VCaP (cell line): ENCODE results near the gene NAA10.

Experiments used
- H3K27ac ChIP-seq: fragments of 450-650 bp; 2 replicates; pipeline ENCODE4 v1.5.1; 2017
- TF ChIP-seq, protein P1 (sequence below): fragments of 450-650 bp; conservative IDR thresholded peaks from 2 replicates; pipeline ENCODE4 v1.5.1; 2017; ENCODE audit warnings: mild to moderate bottlenecking, moderate library complexity

NAA10 gene

GRCh38 chrX:153886915-153887314 is 47.9 kb downstream of the NAA10 start:
- no peak overlapping the region for H3K27ac ChIP-seq
- TF ChIP-seq, protein P1, sequence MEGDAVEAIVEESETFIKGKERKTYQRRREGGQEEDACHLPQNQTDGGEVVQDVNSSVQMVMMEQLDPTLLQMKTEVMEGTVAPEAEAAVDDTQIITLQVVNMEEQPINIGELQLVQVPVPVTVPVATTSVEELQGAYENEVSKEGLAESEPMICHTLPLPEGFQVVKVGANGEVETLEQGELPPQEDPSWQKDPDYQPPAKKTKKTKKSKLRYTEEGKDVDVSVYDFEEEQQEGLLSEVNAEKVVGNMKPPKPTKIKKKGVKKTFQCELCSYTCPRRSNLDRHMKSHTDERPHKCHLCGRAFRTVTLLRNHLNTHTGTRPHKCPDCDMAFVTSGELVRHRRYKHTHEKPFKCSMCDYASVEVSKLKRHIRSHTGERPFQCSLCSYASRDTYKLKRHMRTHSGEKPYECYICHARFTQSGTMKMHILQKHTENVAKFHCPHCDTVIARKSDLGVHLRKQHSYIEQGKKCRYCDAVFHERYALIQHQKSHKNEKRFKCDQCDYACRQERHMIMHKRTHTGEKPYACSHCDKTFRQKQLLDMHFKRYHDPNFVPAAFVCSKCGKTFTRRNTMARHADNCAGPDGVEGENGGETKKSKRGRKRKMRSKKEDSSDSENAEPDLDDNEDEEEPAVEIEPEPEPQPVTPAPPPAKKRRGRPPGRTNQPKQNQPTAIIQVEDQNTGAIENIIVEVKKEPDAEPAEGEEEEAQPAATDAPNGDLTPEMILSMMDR, result no peak

DNA sequence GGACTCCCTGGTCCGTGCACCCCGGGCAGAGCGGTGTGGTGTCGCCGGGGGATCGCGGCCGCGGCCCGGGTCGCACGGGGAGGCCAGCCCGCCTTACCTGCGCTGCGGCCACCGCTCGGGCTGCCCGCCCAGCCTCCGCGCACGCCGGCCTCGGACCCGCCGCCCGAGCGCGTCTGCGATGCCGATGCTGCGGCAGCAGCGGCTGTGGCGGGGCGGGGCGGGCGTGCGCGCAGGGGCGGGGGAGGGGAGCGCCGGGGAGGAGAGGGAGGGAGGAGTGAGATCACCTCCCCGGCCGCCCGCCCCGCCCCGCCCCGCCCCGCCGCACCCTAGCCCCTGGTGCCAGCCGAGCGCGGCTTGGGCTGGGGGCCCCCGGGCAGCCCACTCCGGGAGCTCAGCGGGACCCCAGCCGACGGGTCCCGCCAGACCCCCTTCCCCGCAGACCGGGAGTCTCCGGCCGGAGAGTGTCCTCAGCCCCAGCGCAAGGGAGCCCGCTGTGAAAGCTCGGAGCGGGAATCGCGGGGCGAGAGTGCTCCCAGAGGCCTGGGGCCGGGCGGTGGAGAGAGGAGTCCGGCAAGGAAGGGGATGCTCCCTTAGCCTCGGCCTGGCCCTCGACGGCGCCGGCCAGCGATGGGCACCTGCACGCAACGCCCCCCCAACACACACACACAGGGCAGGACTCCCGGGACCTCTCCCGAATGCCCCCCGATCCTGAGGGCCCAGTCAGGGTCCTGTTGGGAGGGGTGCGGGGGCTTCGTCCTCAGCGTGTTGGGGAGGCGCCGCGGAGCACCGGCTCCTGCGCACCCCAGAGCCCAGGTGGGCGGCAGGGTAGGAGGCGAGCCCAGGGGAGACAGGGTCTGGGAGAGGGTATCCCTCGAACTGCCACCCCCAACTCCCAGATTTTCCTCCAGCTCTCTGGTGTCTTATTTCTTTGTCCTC is 48.6 kb downstream of the NAA10 start, which contains the start of gene L1CAM:
L1CAM (minus strand) TSS at position 206 of the 936 bp plus-strand sequence. CDS start 10,337 bp downstream, outside the sequence.
- no peak within 1 kb of the TSS; the same call in 1 of the 2 replicates for H3K27ac ChIP-seq
- TF ChIP-seq, protein P1, result no peak

GRCh38 chrX:153885208-153885787 is 49.5 kb downstream of the NAA10 start:
- H3K27ac ChIP-seq, result no peak overlapping the region; the same call in 1 of the 2 replicates
- TF ChIP-seq, protein P1, result no peak

- H3K27ac ChIP-seq, result no peak overlapping the region
- TF ChIP-seq, protein P1, result peak; percentile 67
Observed at GRCh38 chrX:153884590-153884989, 50.2 kb downstream of the NAA10 start.

DNA sequence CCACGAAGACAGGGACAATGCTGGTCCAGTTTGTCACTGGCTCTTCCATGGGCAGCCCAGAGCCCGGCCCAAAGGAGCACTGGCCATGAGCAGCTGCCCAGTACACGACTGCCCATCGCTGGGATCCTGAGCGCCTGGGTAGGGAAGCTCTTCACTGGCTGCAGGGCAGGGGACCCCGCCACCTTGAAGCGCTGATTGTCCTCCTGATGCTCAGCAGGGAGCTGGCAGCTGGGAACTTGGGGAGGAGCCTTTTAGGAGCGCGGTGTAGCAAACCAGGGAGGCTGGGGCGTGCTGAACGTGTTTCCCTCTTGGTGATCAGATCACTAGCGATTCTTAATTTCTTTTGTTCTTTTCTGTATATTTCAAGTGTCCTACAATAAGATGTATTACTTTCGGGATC is 50.7 kb downstream of the NAA10 start:
- no peak overlapping the region for H3K27ac ChIP-seq

DNA sequence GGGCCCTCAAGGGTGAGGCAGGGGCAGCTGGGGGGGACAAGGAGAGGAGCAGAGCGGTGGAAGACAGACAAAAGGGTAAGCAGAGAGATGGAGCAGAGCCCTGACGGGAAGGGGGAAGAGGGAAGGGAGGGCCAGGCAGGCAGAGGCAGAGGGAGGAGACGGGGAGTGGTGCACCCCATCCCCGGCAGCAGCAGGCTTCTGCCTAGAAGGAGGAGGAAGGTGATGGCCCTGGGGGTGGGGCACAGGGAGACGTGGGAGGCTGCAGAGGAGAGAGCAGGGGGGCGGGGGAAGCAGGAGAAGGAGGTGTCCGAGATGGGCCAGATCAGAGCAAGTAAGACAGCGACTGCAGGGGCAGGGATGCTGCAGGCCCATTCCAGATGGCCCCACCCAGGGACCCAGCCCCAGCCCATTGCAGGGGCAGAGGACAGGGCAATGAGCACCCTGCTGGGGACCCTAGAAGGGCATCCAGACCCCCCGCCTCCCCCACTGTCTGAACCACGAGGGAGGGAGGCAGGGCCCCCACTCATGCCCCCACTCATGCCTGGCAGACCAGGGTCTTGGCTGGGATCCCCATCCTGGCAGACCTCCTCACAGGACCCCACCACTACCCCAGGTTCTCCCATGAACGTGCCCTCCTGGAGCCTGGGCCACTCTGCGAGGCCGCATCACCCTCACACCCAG is 51.5 kb downstream of the NAA10 start:
- no peak overlapping the region for H3K27ac ChIP-seq

More for the DNA sequence above, 50.7 kb downstream of the NAA10 start:
- TF ChIP-seq, protein P1, result no peak

More for the DNA sequence above, 51.5 kb downstream of the NAA10 start:
- TF ChIP-seq, protein P1, result no peak
